K562 (cell line): ENCODE results near the gene ATP9B. TPM values are rescaled to one million over a fixed set of nuclear protein-coding genes. Genes with fewer than 3 reads are reported as not detected.

Experiments
- ATAC-seq: fragments of 200-7000 bp; cut with Tn5 transposase; 3 replicates; pipeline ENCODE4 v1.9.1; 2020; ENCODE audit warnings: moderate library complexity
- BruUV-seq: library from RNA; stranded (reverse); fragments of 400-500 nt; replicated peaks from 2 replicates; lab custom pipeline; 2021; lab: Mats Ljungman, UMichigan
- CTCF ChIA-PET: fragments of 300-600 bp; formaldehyde crosslinking; extraction: SDS; loops from one replicate; lab custom pipeline; 2021; ENCODE audit warnings: low intra/inter-chr PET ratio; lab: Yijun Ruan, JAX
- POLR2A ChIA-PET: fragments of 300-600, 350-650 bp; sonication (Branson Sonifier 250); formaldehyde crosslinking; extraction: SDS; loops from one replicate; lab custom pipeline; 2021; ENCODE audit warnings: antibody characterized with exemption, inconsistent platforms; lab: Yijun Ruan, JAX
- DNase-seq, 4 experiments: peaks; one replicate each; pipeline versions ENCODE4 v3.0.0 to v3.0.0-alpha.2; 2011 to 2018; ENCODE audit warnings: low spot score in 3 of 4, mixed read lengths in 3 of 4; ENCODE audit errors: extremely low read depth in 1 of 4
- FAIRE-seq: peaks from 2 replicates; lab custom pipeline; 2011; peaks lifted over from hg19 to GRCh38; lab: Jason Lieb, UNC
- H2AFZ ChIP-seq: 2 replicates; pipeline ENCODE4 v1.6.0; 2011; ENCODE audit warnings: low read depth, low read length, control low read depth, inconsistent platforms
- H3K27ac ChIP-seq: fragments of 200-600 bp; 3 replicates; pipeline ENCODE4 v1.8.0; 2011; ENCODE audit warnings: low read depth, mild to moderate bottlenecking, control low read depth, inconsistent platforms, low read length, moderate library complexity, mixed read lengths; ENCODE audit errors: extremely low read depth
- H3K27me3 ChIP-seq, 2 experiments: fragments of 300-600 bp in 1 of 2; 2 replicates in 1 of 2; 3 replicates in 1 of 2; pipeline versions ENCODE4 v1.6.0 to v1.8.0; 2011; ENCODE audit warnings: inconsistent platforms in 2 of 2, low read length in 2 of 2, mild to moderate bottlenecking in 1 of 2, mixed read lengths in 1 of 2, moderate library complexity in 1 of 2; ENCODE audit not compliant: control insufficient read depth in 2 of 2, insufficient read depth in 2 of 2
- H3K36me3 ChIP-seq: fragments of 300-600 bp; 3 replicates; pipeline ENCODE4 v1.8.0; 2011; ENCODE audit warnings: mild to moderate bottlenecking, low read length, inconsistent platforms; ENCODE audit not compliant: control insufficient read depth, insufficient read depth
- H3K4me1 ChIP-seq, 2 experiments: fragments of 200-600 bp in 1 of 2; replicated peaks in 1 of 2; 2 replicates in 1 of 2; 3 replicates in 1 of 2; pipeline versions ENCODE4 v1.5.1 to v1.8.0; 2011; ENCODE audit warnings: inconsistent platforms in 2 of 2, low read length in 2 of 2, mild to moderate bottlenecking in 1 of 2, mixed read lengths in 1 of 2, moderate library complexity in 1 of 2; ENCODE audit not compliant: control insufficient read depth in 2 of 2, insufficient read depth in 2 of 2
- H3K4me2 ChIP-seq: 2 replicates; pipeline ENCODE4 v1.6.1; 2011; ENCODE audit warnings: low read length, control low read depth, inconsistent platforms, mixed read lengths; ENCODE audit not compliant: insufficient read depth
- H3K4me3 ChIP-seq: fragments of 200-600 bp; sonication (generic), shearing (Covaris generic); 2 replicates; pipeline ENCODE4 v1.5.1; 2016; ENCODE audit warnings: control low read depth, inconsistent platforms
- H3K79me2 ChIP-seq: fragments of 200-600 bp; 3 replicates; pipeline ENCODE4 v1.8.0; 2011; ENCODE audit warnings: low read length, inconsistent platforms; ENCODE audit not compliant: control insufficient read depth, insufficient read depth
- H3K9ac ChIP-seq, 2 experiments: 2 replicates each; pipeline versions ENCODE4 v1.6.0 to v1.6.1; 2011; ENCODE audit warnings: low read depth in 2 of 2, low read length in 2 of 2, control low read depth in 1 of 2, inconsistent platforms in 1 of 2, mild to moderate bottlenecking in 1 of 2, mixed read lengths in 1 of 2; ENCODE audit not compliant: insufficient read depth in 1 of 2
- H3K9me1 ChIP-seq: one replicate; pipeline ENCODE4 v1.6.0; 2011; ENCODE audit warnings: inconsistent platforms, mild to moderate bottlenecking, low read length, moderate library complexity; ENCODE audit not compliant: control insufficient read depth, insufficient read depth
- H3K9me3 ChIP-seq: replicated peaks from 2 replicates; pipeline ENCODE4 v1.5.1; 2011; ENCODE audit warnings: low read depth, low read length, inconsistent platforms; ENCODE audit not compliant: control insufficient read depth, insufficient read depth
- H4K20me1 ChIP-seq: replicated peaks from 2 replicates; pipeline ENCODE4 v1.6.1; 2011; ENCODE audit warnings: low read length, inconsistent platforms, mixed read lengths; ENCODE audit not compliant: control insufficient read depth, insufficient read depth
- BHLHE40 ChIP-seq: IDR thresholded peaks from 2 replicates; pipeline ENCODE4 v1.6.1; 2011; ENCODE audit warnings: low read length, improper control_type of control experiment
- CBX8 ChIP-seq: fragments of 200-600 bp; sonication (generic); IDR thresholded peaks from 2 replicates; pipeline ENCODE4 v1.6.1; 2012; ENCODE audit warnings: borderline replicate concordance, mixed run types, low read depth, mild to moderate bottlenecking, moderate library complexity, mixed read lengths, low read length, control low read depth, inconsistent platforms; ENCODE audit not compliant: poor library complexity, severe bottlenecking; ENCODE audit errors: extremely low read depth
- KLF13 ChIP-seq: fragments of 450-650 bp; IDR thresholded peaks from 2 replicates; pipeline ENCODE4 v1.6.1; 2016; ENCODE audit warnings: missing genetic modification characterization, low read depth, mild to moderate bottlenecking, missing compliant biosample characterization, moderate library complexity, borderline replicate concordance
- MEIS2 ChIP-seq: fragments of 450-650 bp; IDR thresholded peaks from 2 replicates; pipeline ENCODE4 v1.6.1; 2014; ENCODE audit warnings: mild to moderate bottlenecking; ENCODE audit not compliant: partially characterized antibody
- PBX2 ChIP-seq, 2 experiments: IDR thresholded peaks in 1 of 2; conservative IDR thresholded peaks in 1 of 2; 2 replicates each; pipeline ENCODE4 v1.6.1; 2016; ENCODE audit warnings: low read depth in 2 of 2, mild to moderate bottlenecking in 1 of 2, missing compliant biosample characterization in 1 of 2, missing genetic modification characterization in 1 of 2, moderate library complexity in 1 of 2
- PHF8 ChIP-seq: fragments of 200-600 bp; sonication (generic); IDR thresholded peaks from 2 replicates; pipeline ENCODE4 v1.6.1; 2012; ENCODE audit warnings: mixed run types, mild to moderate bottlenecking, inconsistent platforms, low read length, moderate library complexity, borderline replicate concordance
- PKNOX1 ChIP-seq: fragments of 450-650 bp; IDR thresholded peaks from 2 replicates; pipeline ENCODE4 v1.6.1; 2016
- RBM34 ChIP-seq: fragments of 200-400 bp; formaldehyde crosslinking; IDR thresholded peaks from 2 replicates; pipeline ENCODE4 v1.6.1; 2018; ENCODE audit warnings: low read length, borderline replicate concordance; ENCODE audit not compliant: insufficient read depth
- TCF15 ChIP-seq: fragments of 250-450 bp; sonication (Bioruptor Pico); IDR thresholded peaks from 2 replicates; pipeline ENCODE4 v1.8.0; 2022; ENCODE audit warnings: moderate library complexity, mild to moderate bottlenecking, inconsistent platforms
- TCF7L2 ChIP-seq: fragments of 150-350 bp; IDR thresholded peaks from 2 replicates; pipeline ENCODE4 v1.6.1; 2016; ENCODE audit warnings: low read depth, mild to moderate bottlenecking, low read length, moderate library complexity
- TFAM ChIP-seq: fragments of 250-450 bp; sonication (Bioruptor Pico); conservative IDR thresholded peaks from 2 replicates; pipeline ENCODE4 v1.5.0; 2021; ENCODE audit warnings: mild to moderate bottlenecking, moderate library complexity
- USF2 ChIP-seq: sonication (generic); formaldehyde crosslinking; IDR thresholded peaks from 2 replicates; pipeline ENCODE4 v1.5.0; 2020; ENCODE audit warnings: missing genetic modification reagents
- ZNF134 ChIP-seq: fragments of 250-450 bp; sonication (Bioruptor Pico); conservative IDR thresholded peaks from 2 replicates; pipeline ENCODE4 v1.4.0; 2020
- ZNF23 ChIP-seq: fragments of 250-450 bp; sonication (Bioruptor Pico); IDR thresholded peaks from 2 replicates; pipeline ENCODE4 v1.4.0; 2020; ENCODE audit warnings: mild to moderate bottlenecking
- ZNF583 ChIP-seq: fragments of 250-450 bp; sonication (Bioruptor Pico); IDR thresholded peaks from 2 replicates; pipeline ENCODE4 v1.4.0; 2020
- WGBS: fragments of 100-300 bp; shearing (Covaris generic); methylation state at CpG from one replicate; pipeline ENCODE4 v1.1.6; 2016; ENCODE audit warnings: low coverage, mixed read lengths; ENCODE audit not compliant: insufficient coverage; ENCODE audit errors: missing lambda C conversion rate; 5-methylcytosine and 5-hydroxymethylcytosine counted together
- in situ Hi-C: fragments of 300-500 bp; cut with MboI; formaldehyde crosslinking; loops from 4 replicates; pipeline ENCODE4 v1.15.0; 2018; ENCODE audit warnings: inconsistent platforms, mixed read lengths
- intact Hi-C: fragments of 100-400 bp; cut with micrococcal nuclease; formaldehyde crosslinking; loops from 2 replicates; pipeline ENCODE4 v1.14.2; 2022
- polyA plus RNA-seq, 8 experiments: library from polyadenylated mRNA; depleted of rRNA in 4 of 8; stranded (reverse) in 5 of 8; unstranded in 3 of 8; fragments of >200 nt; fragmentation: Nextera tagmentation in 2 of 8; fragmentation: Illumina TruSeq in 1 of 8; extraction: Ambion mirVana in 2 of 8; extraction: Trizol in 1 of 8; gene quantifications; 2 replicates each; pipeline versions ENCODE4 v1.2.1 to v1.2.3, GENCODE V29; 2011 to 2014; ENCODE audit warnings: inconsistent platforms in 1 of 8, missing spikeins in 1 of 8
- total RNA-seq, 7 experiments: library from RNA; depleted of rRNA in 6 of 7; stranded (reverse); fragments of >200 nt in 6 of 7; fragmentation: Illumina TruSeq in 2 of 7; extraction: Trizol in 2 of 7; gene quantifications; 2 replicates each; pipeline versions ENCODE4 v1.2.1 to v1.2.3, GENCODE V29; 2011 to 2021; ENCODE audit warnings: low replicate concordance in 1 of 7

The ATP9B gene
- total and polyA plus RNA-seq, 9 of the 15 experiments (the other 6 are each of a cell fraction or from before 2014, with no cell fraction given), result 0.66 to 13.2 (median 7.9) TPM

- H3K9me3 ChIP-seq, result peaks cover 6% of the 10 kb centered on the region
- no peak overlapping the region for H2AFZ ChIP-seq
- H3K9ac ChIP-seq, result no peak overlapping the region
- intact Hi-C loops (no loop called here), in situ Hi-C loops (no loop called here)
- H3K4me2 ChIP-seq, result no peak overlapping the region
- ATAC-seq, result no peak
- ChIA-PET CTCF (no interaction called here), POLR2A (no interaction called here)
- H3K4me1 ChIP-seq, result peaks cover 2 to 13% of the 10 kb centered on the region in 2 experiments; a peak in 3 of 5 replicates
- FAIRE-seq, result no peak
- 57% methylated on average over 3 of the region's 3 CpGs for WGBS
- no peaks in the 10 kb centered on the region for H4K20me1 ChIP-seq
- H3K9me1 ChIP-seq, result no peaks in the 10 kb centered on the region
- H3K27ac ChIP-seq, result no peak overlapping the region
- H3K4me3 ChIP-seq, result no peak overlapping the region
- peaks cover 52% of the 10 kb centered on the region for H3K79me2 ChIP-seq
- H3K36me3 ChIP-seq, result no peaks in the 10 kb centered on the region
- H3K27me3 ChIP-seq, result no peaks in the 10 kb centered on the region
- BruUV-seq, result no TSS peak
- peak in 1 of 4 experiments; percentile 18 for DNase-seq
- TF ChIP-seq PKNOX1, result peak; percentile 87
- TF ChIP-seq ZNF23 (CRISPR knock-in tag), result no peak
- no peak for TF ChIP-seq TCF15 (CRISPR knock-in tag)
- no peak for TF ChIP-seq PHF8
- no peak for TF ChIP-seq TCF7L2
- no peak for TF ChIP-seq PBX2 (CRISPR knock-in tag; IDR thresholded peaks at IDR 0.05; ENCODE audit: low read depth)
- peak; percentile 67; the same call in 1 of the 2 replicates for TF ChIP-seq PBX2 (tag; conservative IDR thresholded peaks at IDR 0.05; ENCODE audit: low read depth)
- TF ChIP-seq TFAM (CRISPR knock-in tag), result no peak
- no peak for TF ChIP-seq KLF13 (tag)
- no peak for TF ChIP-seq RBM34
- TF ChIP-seq USF2 (CRISPR knock-in tag), result no peak
- TF ChIP-seq CBX8, result no peak
- no peak for TF ChIP-seq ZNF134 (CRISPR knock-in tag)
- TF ChIP-seq MEIS2, result peak; percentile 65
- TF ChIP-seq BHLHE40, result no peak
- TF ChIP-seq ZNF583, result no peak
Measured at GRCh38 chr18:79071503-79072210, 2.5 kb downstream of the ATP9B start.
